ENCODE results near the gene PBX3. TPM values are rescaled to one million over a fixed set of nuclear protein-coding genes. Genes with fewer than 3 reads are reported as not detected.

Gene PBX3
- polyA plus RNA-seq, 1 donor (not counting 4 experiments of a cell fraction or from before 2014, with no cell fraction given) = 26.3 TPM

DNA sequence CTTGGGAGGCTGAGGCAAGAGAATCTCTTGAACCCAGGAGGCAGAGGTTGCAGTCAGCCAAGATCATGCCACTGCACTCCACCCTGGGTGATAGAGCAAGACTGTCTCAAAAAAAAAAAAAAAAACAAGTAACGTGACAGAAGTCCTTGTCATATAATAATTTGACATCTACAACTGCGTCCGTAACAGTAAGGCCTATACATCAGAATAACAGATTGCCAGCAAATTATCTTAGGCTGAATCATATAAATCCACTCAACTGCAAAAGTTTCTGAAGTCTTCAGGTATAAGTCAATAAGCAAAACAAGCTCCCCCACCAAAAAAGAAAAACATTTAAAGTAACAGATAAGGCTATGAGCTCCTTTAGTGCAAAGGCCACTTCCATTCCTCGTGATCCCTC lies 43.5 kb upstream of the PBX3 start:
- Histone ChIP-seq H3K9ac (ENCODE audit: control insufficient read depth, extremely low read depth, insufficient read depth, low read length) (no peak overlapping the region), H3K36me3 (ENCODE audit: control insufficient read depth in 2 of 2, extremely low read depth in 1 of 2, insufficient read depth in 2 of 2, low read length in 2 of 2) (peaks cover 0 to 3% of the 10 kb centered on the region in 2 experiments), H3K4me3 (ENCODE audit: control insufficient read depth in 2 of 3, extremely low read depth in 1 of 3, insufficient read depth in 2 of 3, low read depth in 1 of 3, low read length in 3 of 3) (no peak overlapping the region), H4K20me1 (ENCODE audit: control insufficient read depth, extremely low read depth, insufficient read depth, low read length) (no peaks in the 10 kb centered on the region), H3K27ac (ENCODE audit: control insufficient read depth, insufficient read depth, low read length) (no peak overlapping the region), H3K9me3 (ENCODE audit: control insufficient read depth, low read depth, low read length) (no peaks in the 10 kb centered on the region), H3K27me3 (ENCODE audit: control insufficient read depth, extremely low read depth, insufficient read depth, low read length) (no peaks in the 10 kb centered on the region), H3K4me2 (ENCODE audit: control insufficient read depth, extremely low read depth, insufficient read depth, low read depth, low read length) (no peak overlapping the region), H2AFZ (ENCODE audit: control insufficient read depth, low read length) (no peak overlapping the region), H3K4me1 (ENCODE audit: control insufficient read depth, extremely low read depth, insufficient read depth, low read length) (peaks cover 32% of the 10 kb centered on the region), H3K79me2 (ENCODE audit: control insufficient read depth, insufficient read depth, low read length) (peaks cover 72% of the 10 kb centered on the region), H3K9me1 (ENCODE audit: control insufficient read depth, extremely low read depth, insufficient read depth, low read length) (no peaks in the 10 kb centered on the region)
- dilution Hi-C loops (cut with MboI; ENCODE audit: extremely low pct_ligation_motif_present, low sequenced_read_pairs) = no loop called here
- no peak for DNase-seq (ENCODE audit: low read depth, low spot score)
- TF ChIP-seq, protein P1, sequence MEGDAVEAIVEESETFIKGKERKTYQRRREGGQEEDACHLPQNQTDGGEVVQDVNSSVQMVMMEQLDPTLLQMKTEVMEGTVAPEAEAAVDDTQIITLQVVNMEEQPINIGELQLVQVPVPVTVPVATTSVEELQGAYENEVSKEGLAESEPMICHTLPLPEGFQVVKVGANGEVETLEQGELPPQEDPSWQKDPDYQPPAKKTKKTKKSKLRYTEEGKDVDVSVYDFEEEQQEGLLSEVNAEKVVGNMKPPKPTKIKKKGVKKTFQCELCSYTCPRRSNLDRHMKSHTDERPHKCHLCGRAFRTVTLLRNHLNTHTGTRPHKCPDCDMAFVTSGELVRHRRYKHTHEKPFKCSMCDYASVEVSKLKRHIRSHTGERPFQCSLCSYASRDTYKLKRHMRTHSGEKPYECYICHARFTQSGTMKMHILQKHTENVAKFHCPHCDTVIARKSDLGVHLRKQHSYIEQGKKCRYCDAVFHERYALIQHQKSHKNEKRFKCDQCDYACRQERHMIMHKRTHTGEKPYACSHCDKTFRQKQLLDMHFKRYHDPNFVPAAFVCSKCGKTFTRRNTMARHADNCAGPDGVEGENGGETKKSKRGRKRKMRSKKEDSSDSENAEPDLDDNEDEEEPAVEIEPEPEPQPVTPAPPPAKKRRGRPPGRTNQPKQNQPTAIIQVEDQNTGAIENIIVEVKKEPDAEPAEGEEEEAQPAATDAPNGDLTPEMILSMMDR (optimal IDR thresholded peaks at IDR 0.05 in 1 of 3, IDR thresholded peaks at IDR 0.05 in 1 of 3, conservative IDR thresholded peaks at IDR 0.05 in 1 of 3; ENCODE audit: extremely low read depth in 1 of 3, insufficient read depth in 2 of 3, low read length in 3 of 3) = no peak
- no peak for TF ChIP-seq EZH2 (IDR thresholded peaks at IDR 0.05; ENCODE audit: low read length)
- no peak for FAIRE-seq

DNA sequence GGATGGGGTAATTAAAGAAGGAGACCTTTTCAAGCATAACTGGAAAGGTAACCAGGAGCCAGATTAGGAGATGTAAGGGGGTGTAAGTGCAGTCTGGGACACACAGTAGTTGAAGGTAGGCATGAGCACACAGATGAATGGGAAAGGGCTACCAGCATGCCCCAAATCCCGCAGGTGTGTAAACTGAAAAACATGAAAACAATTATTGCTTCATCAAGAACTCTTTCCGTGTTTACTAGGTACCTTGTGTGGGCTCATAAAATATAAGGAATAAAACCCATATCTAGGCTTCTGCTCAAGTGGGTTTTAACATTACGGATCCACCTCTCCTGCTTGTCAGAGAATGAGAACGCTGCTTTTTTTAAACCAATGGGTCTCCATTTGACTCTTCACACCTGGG lies 41.3 kb upstream of the PBX3 start:
- H3K4me2 ChIP-seq (ENCODE audit: control insufficient read depth, extremely low read depth, insufficient read depth, low read depth, low read length) = peak overlapping the region; percentile 97
- H3K9ac ChIP-seq (ENCODE audit: control insufficient read depth, extremely low read depth, insufficient read depth, low read length) = peak overlapping the region; percentile 94
- DNase-seq (ENCODE audit: low read depth, low spot score) (no peak), FAIRE-seq (no peak)
- H2AFZ ChIP-seq (ENCODE audit: control insufficient read depth, low read length) = no peak overlapping the region
- peak overlapping the region; percentile 87 for H3K27ac ChIP-seq (ENCODE audit: control insufficient read depth, insufficient read depth, low read length)
- H3K79me2 ChIP-seq (ENCODE audit: control insufficient read depth, insufficient read depth, low read length) = peaks cover 50% of the 10 kb centered on the region
- no peaks in the 10 kb centered on the region for H3K9me3 ChIP-seq (ENCODE audit: control insufficient read depth, low read depth, low read length)
- TF ChIP-seq, protein P1 (optimal IDR thresholded peaks at IDR 0.05 in 1 of 3, IDR thresholded peaks at IDR 0.05 in 1 of 3, conservative IDR thresholded peaks at IDR 0.05 in 1 of 3; ENCODE audit: extremely low read depth in 1 of 3, insufficient read depth in 2 of 3, low read length in 3 of 3) = no peak
- no peak for TF ChIP-seq EZH2 (IDR thresholded peaks at IDR 0.05; ENCODE audit: low read length)
- peak overlapping the region; percentile 91 to 96 (median 94) for H3K4me3 ChIP-seq (ENCODE audit: control insufficient read depth in 2 of 3, extremely low read depth in 1 of 3, insufficient read depth in 2 of 3, low read depth in 1 of 3, low read length in 3 of 3)
- H4K20me1 ChIP-seq (ENCODE audit: control insufficient read depth, extremely low read depth, insufficient read depth, low read length) = no peaks in the 10 kb centered on the region
- H3K27me3 ChIP-seq (ENCODE audit: control insufficient read depth, extremely low read depth, insufficient read depth, low read length) = no peaks in the 10 kb centered on the region
- peaks cover 27% of the 10 kb centered on the region for H3K4me1 ChIP-seq (ENCODE audit: control insufficient read depth, extremely low read depth, insufficient read depth, low read length)
- dilution Hi-C loops (cut with MboI; ENCODE audit: extremely low pct_ligation_motif_present, low sequenced_read_pairs) = no loop called here
- H3K36me3 ChIP-seq (ENCODE audit: control insufficient read depth in 2 of 2, extremely low read depth in 1 of 2, insufficient read depth in 2 of 2, low read length in 2 of 2) = peaks cover 0 to 3% of the 10 kb centered on the region in 2 experiments
- H3K9me1 ChIP-seq (ENCODE audit: control insufficient read depth, extremely low read depth, insufficient read depth, low read length) = no peaks in the 10 kb centered on the region
